GF-D8 (cell line): ENCODE measurements around the gene IFNA10.
A peak's percentile ranks its signal among the peaks of the same experiment; 100 is the strongest.
"Not testable (repeated sequence)": the region's sequence is repeated elsewhere in the genome, so short reads cannot be mapped to it uniquely, and the experiment has no call there.

Experiments
- DNase-seq: peaks from one replicate; lab custom pipeline; 2025; lab: John Stamatoyannopoulos, UW

Gene IFNA10

DNA sequence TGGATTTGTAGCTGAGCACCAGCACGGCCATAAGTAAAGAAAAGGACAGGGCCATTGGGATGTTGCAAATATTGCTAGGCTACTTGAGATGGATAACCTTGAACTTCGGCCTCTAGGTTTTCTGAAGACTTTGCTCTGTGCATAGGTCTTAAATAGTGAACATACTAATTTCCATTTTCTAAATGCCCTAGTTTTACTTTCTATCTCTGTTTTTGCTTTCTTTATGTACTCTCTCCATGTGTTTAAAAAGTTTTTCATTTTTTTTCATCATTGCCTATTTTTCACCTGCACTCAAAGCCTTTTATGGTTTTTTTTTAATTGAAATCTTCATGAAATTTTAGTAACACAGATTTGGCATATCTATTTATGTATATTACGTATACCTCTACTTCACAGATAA is at the start of gene IFNA10:
IFNA10 (minus strand) TSS at position 101 of the 400 bp plus-strand sequence; CDS start at position 55, 46 bp downstream.
- DNase-seq: not testable (repeated sequence)

DNA sequence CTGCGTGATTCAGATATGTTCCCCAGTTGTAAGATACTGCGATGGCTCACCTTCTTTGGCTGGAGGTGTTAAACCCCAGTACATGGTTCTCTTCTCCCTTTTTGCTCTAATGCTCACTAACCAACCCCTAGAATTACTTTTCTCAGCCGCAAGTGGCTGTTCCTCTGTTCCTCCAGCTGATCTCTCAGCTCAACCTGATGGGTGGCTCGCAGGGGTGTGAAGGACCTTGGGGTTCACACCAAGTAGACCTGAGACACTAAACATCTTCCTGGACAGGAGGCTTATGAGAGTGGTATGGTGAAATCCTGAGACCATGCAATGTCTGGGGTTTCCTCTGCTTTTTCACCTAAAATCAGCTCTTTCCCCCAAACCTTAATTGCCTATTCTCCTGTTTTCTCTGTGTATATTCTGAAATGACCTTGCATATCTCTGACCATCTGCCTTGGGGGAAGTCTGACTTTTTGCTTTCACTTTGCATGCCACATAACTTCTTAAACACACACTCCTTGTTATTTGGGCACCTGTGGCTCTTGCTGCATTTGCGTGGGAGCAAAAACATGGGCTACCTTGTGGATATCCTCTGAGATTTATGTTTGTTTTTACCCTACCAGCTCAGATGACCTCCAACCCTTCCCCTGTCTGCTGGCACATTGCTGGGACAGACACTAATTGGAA is 48.7 kb upstream of the IFNA10 start:
- DNase-seq: no peak

DNA sequence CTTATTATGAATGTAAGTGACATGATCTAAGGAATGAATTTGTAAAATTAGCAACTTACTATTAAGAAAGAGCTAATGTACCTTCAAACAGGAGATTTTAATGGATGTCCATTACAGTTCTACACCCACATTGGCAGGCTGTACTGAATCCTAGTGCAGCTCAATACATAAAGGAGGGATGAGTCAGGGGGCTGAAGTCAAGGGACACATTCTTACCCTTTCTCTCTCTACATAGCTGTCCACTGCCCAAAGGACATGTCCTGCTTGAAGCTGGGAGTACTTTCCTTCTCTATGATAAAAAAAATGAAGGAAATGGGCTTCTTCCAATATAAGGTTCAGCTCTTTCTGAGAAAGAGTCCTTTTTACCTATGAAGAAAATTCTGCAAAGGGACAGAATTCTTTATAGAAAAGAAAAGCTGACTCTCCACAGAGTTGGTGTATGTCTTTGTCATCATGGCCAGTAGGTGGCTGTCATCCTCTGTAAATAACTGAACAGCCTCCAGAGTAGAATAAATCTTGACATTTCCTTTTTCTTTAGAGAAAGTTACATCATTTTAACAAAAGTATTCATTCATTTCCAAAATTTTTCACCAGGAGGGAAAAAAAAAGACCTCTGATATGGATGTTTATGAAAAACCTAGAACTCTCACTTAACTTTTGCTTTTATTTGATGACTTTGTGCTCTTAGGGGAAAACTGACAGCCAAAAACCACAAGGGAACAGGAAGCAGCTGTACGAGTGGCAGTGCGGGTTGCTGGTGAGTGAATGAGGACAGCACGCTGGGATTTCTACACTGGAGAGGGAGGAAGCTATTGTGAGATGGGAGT is 46.0 kb upstream of the IFNA10 start:
- DNase-seq: peak; percentile 52

DNA sequence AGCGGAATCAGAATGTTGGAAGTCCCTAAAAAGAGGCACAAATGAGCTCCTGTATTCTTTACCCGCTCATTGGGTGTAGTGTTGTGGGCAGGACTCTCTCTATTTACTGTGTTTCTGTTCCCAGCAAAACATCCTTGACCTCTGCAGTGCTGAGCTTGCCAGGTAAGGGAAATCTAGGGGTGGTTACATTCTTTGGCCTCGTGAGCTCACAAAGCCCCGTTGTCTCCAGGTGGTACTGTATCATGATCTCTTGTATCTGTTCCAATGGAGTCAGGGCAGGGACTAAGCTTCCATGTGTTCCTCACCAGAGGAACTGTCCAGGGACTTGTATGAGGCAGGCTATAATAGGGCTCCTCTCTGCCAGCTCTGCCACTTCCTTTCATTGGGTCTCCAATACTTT is 44.7 kb upstream of the IFNA10 start:
- DNase-seq: no peak

DNA sequence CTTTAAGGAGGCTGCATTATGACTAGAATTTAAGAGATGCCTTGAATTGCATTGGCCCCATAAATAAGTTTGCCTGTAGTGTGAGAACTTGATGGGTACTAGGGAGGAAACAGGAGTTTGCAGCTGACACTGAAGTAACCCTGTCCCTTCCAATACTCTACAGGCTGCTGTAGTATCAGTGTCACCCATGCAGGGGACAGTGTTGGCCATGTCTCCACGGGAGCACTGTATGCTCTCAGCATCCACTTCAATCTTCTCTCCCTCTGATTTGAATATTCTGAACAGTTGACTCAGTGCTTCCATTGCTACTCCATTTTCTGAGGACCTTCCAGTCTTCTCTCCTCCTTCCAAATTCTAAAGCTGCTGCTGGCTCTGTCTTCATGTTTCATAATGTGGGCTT is 44.2 kb upstream of the IFNA10 start:
- DNase-seq: no peak

DNA sequence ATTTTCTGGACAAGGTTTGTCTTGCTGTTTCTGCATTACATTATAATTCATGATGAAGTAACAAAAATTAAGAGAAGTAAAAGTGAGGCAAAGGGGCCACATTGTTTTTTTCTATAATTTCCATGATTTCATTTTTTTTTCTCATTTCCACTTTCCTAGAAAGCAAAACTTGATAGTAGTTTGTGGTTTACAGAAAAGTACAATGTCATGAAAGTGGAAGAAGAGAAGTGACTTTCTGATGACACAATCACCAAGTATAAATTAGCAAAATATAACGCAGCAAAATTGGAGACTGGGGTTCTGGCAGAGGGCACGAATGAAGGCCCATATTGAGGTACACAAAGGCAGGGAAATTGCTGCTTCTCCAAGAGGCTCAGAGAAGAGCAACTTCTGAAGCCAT is 37.9 kb upstream of the IFNA10 start:
- DNase-seq: peak; percentile 12

DNA sequence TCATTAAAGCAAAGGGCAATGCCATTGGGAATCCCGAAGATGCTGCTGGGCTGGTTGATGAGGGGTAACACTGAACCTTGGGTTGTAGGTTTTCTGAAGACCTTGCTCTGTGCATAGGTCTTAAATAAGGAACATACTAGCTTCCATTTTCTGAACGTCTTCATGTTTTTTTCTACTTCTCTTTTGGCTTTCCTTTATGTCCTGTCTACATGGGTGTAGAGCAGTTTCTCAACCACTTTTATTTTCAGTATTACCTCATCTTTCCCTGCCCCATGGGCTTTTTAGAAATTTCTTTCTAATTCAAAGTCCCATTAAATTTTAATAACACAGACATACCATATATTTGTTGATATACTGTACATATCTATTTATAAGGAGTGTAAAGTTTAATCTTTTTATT is 33.0 kb upstream of the IFNA10 start, which contains the start of gene IFNA14:
IFNA14 (minus strand) TSS at position 95 of the 400 bp plus-strand sequence; CDS start at position 25, 70 bp downstream.
- DNase-seq: no peak

DNA sequence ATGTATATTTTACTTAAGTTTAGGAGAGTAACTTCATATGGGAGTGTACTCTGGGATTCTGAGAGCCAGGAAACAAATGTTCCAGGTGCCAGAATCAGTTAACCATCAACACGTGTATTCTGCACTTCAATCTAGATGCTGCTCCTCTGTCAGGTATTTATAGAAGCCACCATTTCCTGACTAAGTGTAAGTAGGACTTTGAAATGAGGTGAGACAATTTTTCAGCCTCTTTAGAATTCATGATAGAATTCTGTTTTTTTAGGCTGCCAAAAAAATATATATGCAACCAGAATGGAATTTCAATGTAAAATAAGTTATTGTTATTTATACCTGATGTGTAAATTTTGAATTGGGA is 29.4 kb upstream of the IFNA10 start:
- DNase-seq: not testable (repeated sequence)

DNA sequence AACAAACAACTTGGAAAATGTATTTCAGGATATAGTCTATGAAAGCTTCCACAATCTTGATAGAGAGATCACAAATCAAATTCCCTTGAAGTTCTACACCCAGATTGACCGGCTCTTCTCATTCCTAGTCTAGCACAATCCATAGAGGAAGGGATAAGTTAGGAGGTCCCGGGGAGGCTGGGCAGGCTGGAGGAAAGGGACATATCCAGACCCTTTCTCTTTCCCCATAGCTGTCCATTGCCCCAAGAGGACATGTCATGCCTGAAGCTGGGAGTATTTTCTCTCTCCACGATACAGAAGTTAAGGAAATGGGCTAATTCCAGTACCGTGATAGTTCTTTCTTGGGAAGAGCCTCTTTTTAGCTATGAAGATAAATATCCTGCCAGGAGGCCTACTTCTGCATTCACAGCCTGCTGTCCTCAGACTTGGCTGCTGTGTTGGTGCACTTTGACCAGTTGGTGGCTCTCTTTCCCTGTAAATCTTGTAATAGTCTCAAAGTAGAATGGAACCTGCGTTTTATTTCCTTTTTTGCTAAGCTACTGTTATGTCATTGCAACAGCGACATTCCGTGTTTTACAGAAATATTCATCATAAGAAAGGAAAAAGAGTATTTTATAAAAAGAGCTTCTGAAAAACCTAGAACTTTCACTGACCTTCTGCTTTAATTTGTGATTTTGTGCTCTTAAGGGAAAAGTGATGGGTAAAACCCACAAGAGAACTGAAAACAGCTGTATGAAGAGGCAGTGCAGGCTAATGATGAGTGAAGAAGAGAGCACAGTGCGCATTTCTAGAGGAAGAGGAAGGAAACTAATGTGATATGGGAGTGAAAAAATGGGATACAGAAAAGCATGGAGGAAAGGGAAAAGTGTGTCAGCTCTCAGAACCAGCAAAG is 28.8 kb upstream of the IFNA10 start:
- peak; percentile 29 for DNase-seq

DNA sequence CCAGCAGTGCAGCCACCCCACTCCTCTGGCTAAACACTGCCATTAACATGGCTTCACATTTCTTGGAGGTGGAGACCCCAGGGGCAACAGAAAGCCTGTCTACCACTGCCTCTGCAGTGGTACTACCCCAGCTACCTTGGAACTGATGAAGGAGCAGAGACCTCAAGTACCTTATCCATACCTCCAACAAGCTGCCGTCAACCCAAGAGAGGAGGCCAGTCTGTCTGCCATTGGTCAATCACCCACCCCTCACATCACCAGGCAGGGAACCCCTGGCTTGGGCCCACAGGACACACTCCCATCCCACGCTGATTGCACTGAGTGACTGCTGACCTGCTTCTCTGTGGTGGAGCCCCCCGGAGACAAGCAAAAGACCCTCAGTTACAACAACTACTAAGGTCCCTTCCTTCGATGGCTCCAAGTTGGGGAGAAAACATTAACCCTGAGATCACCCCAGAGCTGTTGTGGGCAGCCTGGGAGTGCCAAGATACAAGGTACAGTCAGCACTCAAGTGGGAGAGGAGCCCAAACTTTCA is 27.3 kb upstream of the IFNA10 start:
- DNase-seq: no peak

DNA sequence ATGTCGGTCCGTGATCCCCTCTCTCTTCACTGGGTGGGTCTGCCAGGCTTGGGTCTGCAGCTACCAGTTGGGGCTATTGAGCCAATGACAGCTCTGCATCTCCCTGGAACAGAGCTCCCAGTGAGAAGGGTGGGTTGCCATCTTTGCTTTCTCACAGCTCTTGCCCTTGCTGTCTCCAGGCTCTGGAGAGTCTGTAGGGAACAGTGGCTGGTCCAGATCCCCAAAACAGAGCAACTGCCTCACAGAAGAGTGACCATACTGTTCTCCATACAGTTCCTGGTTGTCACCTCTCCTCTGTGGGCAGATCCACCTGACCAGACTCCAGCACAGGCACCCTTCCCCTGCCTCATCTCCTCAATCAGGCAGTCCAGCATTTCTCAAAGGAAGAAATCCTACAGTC is 26.3 kb upstream of the IFNA10 start:
- no peak for DNase-seq

DNA sequence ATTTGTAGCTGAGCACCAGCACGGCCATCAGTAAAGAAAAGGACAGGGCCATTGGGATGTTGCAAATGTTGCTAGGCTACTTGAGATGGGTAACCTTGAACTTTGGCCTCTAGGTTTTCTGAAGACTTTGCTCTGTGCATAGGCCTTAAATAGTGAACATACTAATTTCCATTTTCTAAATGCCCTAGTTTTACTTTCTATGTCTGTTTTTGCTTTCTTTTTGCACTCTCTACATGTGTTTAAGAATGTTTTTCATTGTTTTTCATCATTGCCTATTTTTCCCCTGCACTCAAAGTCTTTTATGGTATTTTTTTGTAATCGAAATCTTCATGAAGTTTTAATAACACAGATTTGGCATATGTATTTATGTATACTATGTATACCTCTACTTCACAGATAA is 21.2 kb upstream of the IFNA10 start, which contains the start of gene IFNA17:
IFNA17 (minus strand) TSS at position 101 of the 400 bp plus-strand sequence; CDS start at position 52, 49 bp downstream.
- no peak for DNase-seq

DNA sequence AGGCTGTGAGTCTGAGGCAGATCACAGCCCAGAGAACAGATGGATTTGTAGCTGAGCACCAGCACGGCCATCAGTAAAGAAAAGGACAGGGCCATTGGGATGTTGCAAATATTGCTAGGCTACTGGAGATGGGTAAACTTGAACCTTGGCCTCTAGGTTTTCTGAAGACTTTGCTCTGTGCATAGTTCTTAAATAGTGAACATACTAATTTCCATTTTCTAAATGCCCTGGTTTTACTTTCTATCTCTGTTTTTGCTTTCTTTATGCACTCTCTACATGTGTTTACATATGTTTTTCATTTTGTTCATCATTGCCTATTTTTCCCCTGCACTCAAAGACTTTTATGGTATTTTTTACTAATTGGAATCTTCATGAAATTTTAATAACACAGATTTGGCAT is 10.3 kb upstream of the IFNA10 start, which contains the start of gene IFNA16:
IFNA16 (minus strand) TSS at position 101 of the 400 bp plus-strand sequence; CDS start at position 95, 6 bp downstream.
- DNase-seq: not testable (repeated sequence)

DNA sequence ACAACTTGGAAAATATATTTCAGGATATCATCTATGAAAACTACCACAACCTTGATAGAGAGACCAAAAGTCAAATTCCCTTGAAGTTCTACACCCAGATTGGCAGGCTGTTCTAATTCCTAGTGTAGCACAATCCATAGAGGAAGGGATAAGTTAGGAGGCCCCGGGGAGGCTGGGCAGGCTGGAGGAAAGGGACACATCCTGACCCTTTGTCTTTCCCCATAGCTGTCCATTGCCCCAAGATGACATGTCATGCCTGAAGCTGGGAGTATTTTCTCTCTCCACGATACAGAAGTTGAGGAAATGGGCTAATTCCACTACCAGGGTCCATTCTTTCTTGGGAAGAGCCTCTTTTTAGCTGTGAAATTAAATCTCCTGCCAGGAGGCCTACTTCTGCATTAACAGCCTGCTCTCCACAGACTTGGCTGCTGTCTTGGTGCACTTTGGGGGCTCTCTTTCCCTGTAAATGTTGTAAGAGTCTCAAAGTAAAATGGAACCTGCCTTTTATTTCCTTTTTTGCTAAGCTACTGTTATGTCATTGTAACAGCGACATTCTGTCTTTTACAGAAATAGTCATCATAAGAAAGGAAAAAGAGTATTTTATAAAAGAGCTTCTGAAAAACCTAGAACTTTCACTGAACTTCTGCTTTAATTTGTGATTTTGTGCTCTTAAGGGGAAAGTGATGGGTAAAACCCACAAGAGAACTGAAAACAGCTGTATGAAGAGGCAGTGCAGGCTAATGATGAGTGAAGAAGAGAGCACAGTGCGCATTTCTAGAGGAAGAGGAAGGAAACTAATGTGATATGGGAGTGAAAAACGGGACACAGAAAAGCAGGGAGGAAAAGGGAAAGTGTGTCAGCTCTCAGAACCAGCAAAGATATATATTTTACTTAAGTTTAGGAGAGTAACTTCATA is 6.7 kb upstream of the IFNA10 start:
- DNase-seq: not testable (repeated sequence)

DNA sequence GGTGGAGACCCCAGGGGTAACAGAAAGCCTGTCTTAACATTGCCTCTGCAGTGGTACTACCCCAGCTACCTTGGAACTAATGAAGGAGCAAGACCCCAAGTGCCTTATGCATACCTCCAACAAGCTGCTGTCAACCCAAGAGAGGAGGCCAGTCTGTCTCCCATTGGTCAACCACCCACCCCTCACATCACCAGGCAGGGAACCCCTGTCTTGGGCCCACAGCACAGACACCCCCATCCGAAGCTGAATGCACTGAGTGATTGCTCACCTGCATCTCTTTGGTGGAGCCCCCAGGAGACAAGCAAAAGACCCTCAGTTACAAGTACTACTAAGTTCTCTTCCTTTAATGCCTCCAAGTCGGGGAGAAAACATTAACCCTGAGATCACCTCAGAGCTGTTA is 5.2 kb upstream of the IFNA10 start:
- DNase-seq: not testable (repeated sequence)

DNA sequence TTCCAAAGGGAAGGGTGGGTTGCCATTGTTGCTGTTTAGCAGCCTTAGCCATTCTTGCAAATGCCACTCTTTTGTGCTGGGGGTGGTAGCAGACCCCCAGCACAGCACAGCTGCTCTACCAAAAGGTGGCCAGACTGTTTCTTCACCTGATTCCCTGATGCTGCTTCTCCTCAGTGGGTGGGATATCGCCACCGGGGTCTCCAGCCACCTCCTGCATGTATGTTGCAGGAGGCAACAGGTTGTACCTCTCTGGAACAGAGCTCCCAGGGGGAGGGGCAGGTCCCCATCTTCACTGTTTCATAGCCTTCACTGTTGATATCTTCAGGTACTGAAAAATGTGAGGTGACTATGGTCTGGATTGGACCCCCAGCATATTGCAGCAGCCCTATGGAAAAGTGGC is 3.8 kb upstream of the IFNA10 start:
- DNase-seq: not testable (repeated sequence)

DNA sequence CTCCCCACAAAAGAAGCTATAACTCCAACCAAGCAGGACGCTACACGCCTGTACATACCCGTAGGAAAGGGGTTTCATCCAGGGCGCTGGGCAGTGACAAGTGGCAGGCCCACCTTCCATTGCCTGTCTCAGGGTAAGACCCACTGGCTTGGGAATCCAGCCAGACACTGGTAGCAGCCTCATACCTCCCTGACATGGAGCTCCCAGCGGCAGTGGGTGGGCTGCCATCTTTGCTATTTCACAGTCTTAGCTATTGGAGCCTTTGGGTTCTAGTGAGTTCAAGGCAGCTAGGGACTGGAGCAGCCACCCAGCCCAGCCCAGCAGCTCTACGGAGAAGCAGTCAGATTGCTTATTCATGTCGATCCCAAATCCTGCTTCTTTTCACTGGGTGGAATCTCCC is 3.4 kb upstream of the IFNA10 start:
- DNase-seq: no peak

DNA sequence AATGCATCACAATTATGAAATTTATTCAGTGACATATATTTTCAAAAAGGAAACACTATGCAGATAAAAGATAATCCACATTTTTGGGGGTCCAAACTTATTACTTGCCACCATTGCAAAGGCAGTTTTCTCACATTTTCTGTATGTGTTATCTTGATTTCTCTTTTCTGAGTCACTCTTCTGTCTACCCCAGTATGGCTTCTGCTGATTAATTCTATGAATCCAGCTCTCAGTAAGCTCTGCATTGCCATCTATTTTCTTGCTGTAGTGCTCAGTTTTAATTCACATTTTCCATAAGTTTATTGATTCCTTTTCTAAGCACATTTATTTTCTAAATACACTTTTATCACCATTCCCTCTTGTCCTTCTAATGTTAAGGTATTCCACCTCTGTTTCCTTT is 1.7 kb downstream of the IFNA10 start:
- no peak for DNase-seq

DNA sequence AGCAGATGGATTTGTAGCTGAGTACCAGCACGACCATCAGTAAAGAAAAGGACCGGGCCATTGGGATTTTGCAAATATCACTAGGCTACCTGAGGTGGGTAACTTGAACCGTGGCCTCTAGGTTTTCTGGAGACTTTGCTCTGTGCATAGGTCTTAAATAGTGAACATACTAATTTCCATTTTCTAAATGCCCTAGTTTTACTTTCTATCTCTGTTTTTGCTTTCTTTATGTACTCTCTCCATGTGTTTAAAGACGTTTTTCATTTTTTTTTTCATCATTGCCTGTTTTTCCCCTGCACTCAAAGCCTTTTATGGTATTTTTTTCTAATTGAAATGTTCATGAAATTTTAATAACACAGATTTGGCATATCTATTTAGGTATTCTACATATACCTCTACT is 4.8 kb downstream of the IFNA10 start, which contains the start of gene IFNA7:
IFNA7 (minus strand) TSS at position 101 of the 400 bp plus-strand sequence; CDS start at position 61, 40 bp downstream.
- not testable (repeated sequence) for DNase-seq
